ENCODE measurements around the gene RALGPS1.

- no peak for TF ChIP-seq CTCF (IDR thresholded peaks at IDR 0.05)
- TF ChIP-seq NR3C1 (IDR thresholded peaks at IDR 0.05): no peak
- TF ChIP-seq SREBF2 (IDR thresholded peaks at IDR 0.05): no peak
Observed at GRCh38 chr9:127250896-127251391, 336.4 kb downstream of the RALGPS1 start.

Data from A549 (cell line).